HG03558 (cell line): Measurements from ENCODE around the gene FGF1.

Source experiments
- ATAC-seq: cut with Tn5 transposase; IDR thresholded peaks from one replicate; pipeline ENCODE4 v1.9.1; 2021; ENCODE audit warnings: moderate number of reproducible peaks; ENCODE audit not compliant: unreplicated experiment; ENCODE audit errors: extremely low read depth

FGF1 gene

DNA sequence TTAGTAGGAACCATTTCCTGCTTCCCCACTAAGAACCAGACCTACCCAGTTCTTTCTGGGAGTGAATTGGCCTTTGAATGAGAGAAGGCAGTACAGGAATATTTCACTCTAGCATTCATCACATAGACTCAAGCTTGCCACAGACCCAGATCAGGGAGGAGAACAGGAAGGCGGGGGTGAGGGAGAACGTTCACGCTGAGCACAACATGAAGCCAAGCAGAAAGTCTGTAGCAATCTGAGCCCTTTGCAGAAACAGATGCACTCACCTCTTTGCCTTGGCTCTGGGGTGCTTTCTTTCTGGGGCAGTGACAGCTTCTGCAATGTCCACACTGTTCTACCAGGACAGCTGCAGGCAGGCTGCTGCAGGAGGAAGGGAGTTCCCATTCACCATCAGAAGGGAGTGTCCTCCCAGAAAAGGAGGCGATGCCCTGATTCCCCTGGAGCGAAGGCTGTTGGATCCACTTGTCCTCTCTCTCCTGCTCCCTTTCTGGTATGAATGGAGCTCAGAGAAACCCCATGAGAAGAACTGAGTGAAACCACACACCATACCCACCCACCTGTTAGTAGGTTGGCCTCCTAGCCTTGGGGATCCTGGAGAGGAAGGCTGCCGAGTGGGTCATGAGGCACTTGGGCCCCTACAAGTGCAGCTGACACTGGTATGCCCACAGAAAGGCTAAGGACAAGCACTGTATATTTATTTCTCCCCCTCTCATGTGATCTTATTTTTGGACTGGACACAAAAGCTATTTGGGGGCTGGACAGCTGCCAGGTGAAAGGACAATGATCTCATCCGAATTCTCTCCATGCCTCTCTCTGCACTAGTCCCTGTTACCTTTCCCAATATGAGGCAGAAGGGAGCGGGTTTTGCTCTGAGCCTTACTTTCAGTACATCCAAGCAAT lies 11.7 kb upstream of the FGF1 start:
- no peak for ATAC-seq

DNA sequence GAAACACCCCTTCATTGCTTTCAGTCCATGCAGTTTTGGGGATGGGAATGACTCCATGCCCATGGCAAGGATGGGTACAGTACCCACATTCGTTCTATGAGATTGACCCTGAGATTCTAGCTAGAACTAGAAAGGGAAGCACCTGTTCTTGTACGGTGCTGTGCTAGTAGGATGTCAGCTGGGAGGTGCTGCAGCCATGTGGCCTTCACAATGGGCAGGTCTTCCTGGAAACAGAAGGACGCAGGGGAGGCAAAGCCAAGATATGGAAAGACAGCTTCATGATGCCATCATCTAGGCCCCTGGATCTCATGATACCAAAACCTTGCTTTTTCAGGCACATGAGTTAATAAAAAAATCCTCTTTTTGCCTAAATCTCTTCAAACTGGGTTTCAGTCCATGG lies 10.5 kb upstream of the FGF1 start:
- no peak for ATAC-seq

DNA sequence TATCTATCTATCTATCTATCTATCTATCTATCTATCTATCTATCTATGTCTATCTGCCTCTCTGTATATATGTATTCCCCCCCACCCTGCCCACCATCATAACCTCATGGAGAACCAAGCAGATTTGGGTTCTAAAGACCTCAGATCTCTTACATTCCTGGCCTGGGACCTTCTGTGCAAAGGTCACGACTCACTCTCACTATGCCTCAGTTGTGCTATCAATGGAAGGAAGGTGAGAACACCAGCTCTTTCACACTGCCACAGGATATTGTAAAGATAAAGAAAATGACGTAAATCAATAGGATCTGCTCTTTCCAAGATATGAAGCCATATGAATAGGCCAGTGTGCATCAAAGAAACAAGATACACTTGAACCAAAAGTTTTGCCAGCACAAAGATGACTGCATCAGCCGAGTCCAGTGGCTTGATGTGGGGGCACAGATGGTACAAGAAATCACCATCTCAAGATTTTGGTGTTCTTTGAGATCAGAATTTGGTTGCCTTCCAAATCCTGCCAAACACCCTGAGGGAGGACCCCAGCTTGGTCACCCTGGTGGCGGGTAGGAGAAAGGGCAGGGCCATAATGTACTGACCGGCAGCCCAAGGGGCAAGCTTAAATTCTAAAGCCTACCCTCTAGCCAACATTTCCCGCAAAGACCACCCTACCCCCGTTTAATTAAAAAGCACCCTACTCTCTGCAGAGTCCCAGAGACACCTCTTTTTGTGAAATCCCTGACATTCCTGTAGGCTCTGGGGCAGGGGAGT lies 8.4 kb upstream of the FGF1 start:
- no peak for ATAC-seq

DNA sequence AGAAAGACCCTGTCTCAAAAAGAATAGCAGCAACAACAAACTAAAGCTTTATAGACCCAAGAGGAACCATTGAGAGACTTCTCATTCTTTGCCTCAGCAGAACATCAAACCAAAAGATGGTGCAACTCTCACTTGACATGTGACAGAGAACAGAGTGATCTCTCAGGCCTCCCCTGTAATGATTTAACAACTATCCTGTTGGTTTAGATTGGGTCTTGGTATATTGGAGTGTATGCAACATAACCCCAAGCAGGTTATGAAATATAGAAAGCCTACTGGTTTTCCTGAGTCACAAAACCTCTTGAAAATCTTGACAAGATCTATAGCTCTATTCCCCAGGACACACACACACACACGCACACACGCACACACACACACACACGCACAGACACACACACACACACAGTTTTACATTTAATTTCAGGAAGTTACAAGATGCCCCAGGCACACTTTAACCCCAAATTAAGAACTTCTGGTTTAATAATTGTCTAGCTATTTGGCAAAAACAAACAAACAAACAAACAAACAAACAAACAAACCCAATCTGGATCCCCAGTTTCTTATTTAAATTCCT lies 6.5 kb upstream of the FGF1 start:
- ATAC-seq = no peak

DNA sequence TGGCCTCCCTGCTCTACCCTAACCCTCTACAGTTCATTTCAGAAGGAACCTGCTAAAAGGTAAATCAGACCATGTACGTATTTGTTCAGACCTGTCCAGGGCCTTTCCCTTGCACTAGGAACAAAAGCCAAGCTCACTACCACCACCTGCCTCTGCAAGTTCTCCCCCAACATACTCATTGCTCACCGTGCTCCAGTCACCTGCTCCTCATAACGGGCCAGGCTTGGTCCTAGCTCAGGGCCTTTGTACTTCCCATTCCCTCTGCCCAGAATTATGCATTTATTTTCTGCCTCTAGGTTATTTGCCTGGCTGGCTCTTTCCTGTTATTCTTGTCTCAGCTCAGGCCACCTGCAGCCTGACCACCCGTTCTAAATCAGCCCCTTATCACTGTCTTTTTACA lies 4.8 kb upstream of the FGF1 start:
- no peak for ATAC-seq

DNA sequence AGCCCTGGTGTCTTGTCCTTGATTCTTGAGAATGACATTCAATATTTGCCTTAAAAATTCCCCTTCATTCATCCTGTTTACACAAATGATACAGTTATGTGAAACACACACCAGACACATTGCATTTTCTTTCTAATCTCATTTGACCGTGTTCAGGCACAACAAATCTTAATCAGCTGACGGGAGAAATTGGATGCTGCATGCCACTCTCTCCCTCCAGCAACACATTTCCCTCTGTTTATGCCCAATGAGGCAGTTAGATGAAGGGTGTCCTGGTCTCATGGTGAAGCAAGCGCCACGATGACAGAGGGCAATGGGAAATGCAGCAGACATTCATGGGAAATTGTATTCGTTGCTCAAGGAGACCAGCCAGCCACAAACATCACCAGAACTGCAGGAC lies 3.2 kb upstream of the FGF1 start:
- ATAC-seq = no peak

DNA sequence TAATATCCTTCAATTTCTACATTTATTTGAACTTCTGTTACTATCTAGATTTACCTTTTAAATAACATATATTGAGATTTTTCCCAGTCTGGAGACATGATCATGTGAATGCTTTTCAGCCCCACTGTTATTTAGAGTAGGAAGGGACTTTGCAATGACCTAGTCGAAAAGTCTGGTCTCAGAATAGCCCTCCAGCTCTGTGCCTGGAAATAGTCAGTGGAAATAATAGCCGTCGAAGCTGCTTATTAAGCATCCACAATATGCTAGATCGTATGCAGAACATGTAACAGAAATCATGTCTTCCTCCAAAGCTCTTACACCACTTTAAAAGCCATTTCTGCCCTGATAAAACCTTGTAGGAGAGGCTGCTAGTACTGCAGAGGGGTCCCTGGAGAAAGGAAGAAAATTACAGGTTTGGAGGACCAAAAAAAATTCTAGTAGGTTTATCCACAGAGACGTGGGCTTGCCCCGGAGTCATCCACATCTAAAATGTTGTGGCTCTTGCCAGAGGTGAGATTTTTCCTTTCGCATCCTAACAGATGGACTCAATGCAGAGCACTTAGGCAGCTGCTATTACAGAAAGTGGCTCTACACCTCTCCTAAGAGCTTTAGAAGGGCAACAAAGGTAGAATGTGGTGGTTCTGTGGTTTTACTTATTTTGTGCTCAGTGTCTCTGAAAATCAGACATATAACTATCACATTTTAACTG lies 2.5 kb upstream of the FGF1 start:
- no peak for ATAC-seq

DNA sequence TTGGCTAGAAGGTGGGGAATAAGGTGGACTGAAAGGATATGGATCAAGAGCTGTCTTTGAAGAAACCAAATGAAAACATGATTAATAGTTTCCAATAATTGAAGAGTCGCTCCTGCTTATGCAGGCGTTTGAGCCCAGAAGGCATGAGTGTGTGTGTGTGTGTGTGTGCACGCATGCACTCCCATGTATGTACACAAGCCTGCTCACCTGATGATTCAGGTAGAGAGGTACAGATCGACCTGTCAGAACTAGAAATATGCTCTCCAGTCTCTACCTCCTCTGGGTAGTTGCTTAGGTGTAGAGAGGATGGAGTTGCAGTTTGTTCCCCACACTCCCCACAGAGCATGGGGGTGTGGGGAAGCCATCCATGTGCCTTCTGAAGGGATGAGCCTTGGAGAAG lies 1.1 kb upstream of the FGF1 start:
- no peak for ATAC-seq

DNA sequence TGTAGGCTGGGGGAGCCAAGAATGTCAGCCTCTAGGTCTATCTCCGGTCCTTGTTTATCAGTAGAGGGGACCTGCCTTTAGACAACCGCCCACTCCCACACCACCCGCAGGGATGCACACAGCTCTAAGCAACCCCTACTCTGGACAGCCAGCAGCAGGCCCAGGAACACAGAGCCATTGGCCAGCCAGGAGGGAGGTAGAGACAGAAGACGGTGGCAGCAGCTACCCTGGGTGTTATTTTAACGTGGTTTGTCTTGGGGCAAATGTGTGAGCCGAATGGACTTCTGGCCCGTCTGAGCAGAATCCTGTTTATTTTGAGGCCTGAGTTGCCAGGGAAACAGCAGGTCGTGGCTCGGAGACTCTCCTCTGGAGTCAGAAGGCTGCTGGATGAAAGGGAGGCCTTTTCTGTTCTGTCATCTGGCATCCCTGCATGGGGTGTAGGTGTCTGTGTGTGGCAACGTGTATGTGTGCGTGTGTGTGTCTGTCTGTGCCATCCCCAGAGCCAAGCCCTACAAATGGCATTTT lies 382 bp upstream of the FGF1 start:
- no peak for ATAC-seq

DNA sequence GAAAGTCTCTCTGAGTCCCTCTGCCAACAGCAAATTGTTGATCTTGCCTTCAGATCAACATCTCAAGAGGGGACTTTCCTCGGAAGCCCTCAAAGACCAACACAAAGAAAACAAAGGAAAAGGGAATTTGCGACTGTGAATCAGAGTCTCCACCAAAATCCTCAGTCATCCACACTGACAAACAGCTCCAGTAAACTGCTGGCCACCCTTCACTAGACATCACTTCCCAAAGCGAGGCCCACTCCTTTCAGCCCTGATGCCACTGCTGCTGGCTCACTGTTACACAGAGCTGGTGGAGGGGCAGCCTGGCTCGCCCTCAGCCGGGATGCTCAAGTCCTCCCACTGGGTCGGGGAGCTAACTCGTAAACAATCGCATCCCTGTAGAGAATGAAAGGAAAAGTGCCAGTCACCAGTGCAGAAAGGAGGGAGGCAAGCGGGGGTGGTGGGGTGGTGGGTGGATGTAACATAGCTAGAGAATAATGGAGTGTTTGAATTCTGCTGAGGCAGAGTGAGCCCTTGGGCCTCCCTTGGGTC lies 1.3 kb downstream of the FGF1 start:
- ATAC-seq = no peak

DNA sequence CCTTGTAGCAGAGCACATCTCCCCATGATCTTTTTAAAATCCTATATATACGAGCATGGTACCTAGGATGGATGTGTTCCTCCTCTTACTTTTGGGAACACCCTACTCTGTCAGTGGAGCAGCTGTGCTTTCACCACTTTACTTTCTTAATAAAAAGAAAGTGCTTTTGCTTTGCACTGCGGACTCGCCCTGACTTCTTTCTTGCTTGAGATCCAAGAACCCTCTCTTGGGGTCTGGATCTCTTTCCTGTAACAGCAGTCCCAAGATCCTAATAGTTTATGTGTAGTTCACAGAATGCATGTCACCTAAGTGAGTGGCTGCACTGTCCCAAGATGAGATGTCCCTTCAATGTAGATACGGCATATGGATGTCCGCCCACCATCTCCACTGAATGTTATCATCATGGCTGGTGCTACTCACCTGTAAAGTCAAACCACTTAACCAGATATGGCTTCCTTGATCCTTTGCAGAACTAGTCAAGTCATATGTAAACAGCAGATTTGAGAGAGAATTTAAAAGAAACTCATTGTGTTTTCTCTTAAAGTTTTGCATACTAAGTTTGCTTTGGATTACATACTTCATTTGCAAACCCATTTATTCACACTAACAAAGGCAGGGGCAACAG lies 1.9 kb downstream of the FGF1 start:
- ATAC-seq = no peak

DNA sequence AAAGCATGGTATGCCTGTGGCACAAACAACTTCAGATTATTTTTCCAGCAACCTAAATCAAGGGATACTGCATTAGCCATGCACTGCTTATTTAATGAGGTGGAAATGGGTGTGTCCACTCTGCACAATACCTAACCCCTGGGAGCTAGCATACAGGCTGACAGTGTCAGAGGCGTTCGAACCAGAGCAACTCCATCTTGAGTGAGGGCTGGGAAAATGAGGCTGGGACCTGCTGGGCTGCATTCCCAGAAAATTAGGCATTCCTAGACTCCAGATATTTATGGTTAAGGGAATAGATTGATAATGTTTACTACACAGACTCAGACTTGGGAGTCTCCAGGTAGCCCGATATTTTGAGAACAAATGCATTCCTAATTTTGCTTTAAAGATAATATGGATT lies 2.8 kb downstream of the FGF1 start:
- ATAC-seq = no peak

DNA sequence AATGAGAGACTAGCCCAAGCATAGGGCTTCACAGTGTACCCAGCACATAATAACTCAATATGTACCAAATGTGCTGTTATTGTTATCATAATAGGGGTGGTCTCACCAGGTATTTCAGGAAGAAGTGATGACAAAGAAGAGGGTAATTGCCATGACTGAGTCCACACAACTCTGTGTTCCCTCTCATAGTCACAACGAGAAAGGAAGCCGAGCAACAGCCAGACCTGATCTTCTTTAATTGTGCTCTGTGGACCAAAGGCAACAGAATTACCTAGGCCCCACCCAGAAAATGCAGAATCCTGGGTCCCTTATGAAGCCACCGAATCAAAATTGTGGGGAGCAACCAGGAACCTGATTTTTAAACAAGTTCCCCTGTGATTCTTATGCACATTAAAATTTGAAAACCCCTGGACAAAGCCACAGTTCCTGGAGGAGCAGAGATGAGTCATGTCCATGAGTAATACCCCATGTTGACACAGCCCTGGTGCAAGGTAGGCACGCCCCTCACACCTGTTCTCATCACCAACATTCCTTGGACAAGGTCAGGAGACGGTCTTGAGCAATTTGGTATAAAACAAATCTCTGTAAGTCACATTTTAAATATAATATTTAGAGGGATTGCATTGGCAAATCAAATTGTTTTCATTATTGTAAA lies 5.2 kb downstream of the FGF1 start:
- no peak for ATAC-seq

DNA sequence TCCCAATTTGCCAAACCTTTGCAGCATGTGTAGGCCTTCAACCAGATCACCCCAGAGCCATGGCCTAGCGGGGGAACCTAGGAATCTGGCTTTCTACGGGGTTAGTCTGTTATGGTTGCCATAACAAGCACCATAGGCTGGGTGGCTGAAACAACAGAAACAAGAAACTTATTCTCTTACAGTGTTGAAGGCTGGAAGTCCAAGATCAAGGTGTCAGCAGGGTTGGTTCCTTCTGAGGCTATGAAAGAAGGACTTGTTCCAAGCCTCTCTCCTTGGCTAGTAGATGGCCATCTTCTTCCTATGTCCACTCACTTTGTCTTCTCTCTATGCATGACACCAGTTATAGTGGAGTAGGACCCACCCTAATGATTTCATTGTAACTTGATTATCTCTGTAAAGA lies 6.1 kb downstream of the FGF1 start:
- ATAC-seq = no peak

DNA sequence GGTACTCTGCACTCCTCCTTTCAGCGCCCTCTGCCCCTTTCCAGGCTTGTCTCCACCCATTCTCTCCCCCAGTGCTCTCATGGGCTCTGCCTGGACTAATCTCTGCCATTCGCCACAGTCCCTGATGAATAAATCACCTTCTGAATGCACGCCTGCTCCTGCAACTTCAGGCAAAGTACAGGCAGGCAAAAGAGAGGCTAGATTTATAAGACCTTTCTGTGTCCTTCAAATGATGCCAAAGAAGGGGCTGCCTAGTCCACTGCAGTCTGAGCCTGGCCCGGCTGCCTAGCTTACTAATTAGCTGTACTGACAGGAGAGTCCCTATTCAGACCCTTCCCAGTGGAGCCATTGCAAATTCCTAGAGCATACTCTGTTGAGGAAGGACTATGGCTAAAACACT lies 7.4 kb downstream of the FGF1 start:
- no peak for ATAC-seq

DNA sequence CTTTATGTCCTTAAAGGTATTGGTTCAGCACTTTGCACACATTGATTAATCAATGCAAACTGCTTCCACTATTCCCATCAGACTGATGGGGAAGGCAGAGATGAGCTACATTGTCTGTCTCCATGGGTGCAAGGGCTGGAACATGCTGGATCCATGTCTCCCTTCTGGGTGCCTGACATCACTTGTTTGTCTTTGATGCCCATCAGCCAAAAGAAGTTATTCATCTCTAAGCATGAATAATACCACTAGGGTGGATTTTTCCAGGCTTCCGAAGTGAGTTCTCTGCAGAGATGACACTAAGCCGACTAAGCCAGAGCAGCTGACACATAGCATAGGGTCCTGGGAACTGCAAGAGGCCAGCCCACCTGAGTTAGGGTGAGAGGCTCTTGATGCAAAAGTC lies 8.7 kb downstream of the FGF1 start:
- ATAC-seq = no peak

DNA sequence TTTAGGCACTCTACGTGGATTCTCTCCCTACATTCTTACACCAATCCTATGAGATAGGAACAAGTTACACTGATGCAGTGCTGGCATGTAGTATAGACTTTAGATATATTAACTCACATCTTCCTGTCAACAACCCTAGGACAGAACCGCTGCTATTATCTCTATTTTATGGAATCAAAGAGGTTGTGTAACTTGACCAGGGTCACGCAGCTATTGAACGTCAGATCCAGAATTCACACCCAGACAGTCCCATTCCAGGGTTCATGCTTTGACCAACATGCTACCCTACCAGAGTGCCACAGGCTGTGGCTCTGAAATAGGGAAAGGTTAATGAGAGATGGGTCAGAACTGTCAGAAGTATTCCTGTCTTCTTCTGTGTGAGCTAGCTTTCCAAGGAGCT lies 9.6 kb downstream of the FGF1 start:
- no peak for ATAC-seq

DNA sequence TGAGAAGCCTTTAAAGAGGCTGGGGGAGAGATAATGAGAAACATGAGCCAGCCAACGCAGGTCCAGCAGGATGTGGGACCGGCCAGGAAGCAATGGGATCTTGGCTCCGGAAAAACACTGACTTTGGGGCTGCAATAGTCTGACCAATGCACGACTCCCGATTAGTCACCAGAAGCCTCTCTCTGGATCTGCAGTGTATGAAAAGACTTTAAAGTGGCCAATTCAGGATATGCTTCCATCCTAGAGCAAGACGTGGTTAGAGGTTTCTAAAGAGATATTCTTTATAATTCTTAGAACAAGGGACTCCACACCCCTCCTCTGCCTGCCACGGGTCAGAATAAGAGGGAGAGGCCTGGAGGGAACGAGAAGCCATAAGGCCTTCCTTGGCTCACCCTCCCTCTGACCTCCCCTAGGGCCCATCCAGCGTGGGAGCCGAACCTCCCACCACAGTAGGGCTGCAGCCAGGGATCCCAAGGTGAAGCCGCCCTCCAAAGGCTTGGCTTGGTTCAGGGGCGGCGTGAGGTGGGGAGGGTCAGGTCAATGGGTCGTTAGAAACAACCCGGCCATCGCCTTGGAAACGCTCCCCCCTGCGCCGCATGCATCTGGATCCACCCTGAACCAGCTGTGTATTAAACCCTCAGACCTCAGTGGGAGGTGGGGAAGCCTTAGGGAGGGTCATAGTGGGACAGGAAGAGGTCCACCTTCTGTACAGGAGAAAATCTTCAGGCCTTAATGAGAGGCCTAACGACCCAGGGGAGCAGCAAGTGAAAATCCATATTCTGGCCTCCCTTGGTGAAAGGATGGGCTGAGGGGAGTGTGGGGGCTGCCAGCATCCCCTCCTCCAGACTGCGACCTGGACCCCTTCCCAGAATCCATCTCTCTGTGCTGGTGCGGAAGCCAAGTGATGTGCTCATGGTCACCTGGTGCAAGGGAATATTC lies 11.1 kb downstream of the FGF1 start:
- ATAC-seq = no peak
